GM21717 (cell line): ENCODE data around the gene DCTPP1.
A peak's percentile ranks its signal among the peaks of the same experiment; 100 is the strongest.
"Not testable (repeated sequence)": the region's sequence is repeated elsewhere in the genome, so short reads cannot be mapped to it uniquely, and the experiment has no call there.

Source experiments
- ATAC-seq: cut with Tn5 transposase; IDR thresholded peaks from one replicate; pipeline ENCODE4 v1.9.1; 2021; ENCODE audit warnings: mild to moderate bottlenecking, moderate library complexity; ENCODE audit not compliant: unreplicated experiment

The DCTPP1 gene

GRCh38 chr16:30429678-30430427 is at the start of gene DCTPP1:
Gene DCTPP1, minus strand, starts transcription at chr16:30430030. Its CDS starts 50 bp downstream, at chr16:30429980.
- ATAC-seq: peak; percentile 88

- no peak for ATAC-seq
Observed at GRCh38 chr16:30478766-30479478, 49.1 kb upstream of the DCTPP1 start.

GRCh38 chr16:30477773-30478172 is 47.9 kb upstream of the DCTPP1 start:
- not testable (repeated sequence) for ATAC-seq

- no peak for ATAC-seq
Observed at GRCh38 chr16:30476991-30477390, 47.2 kb upstream of the DCTPP1 start.

- ATAC-seq: no peak
Observed at GRCh38 chr16:30474684-30475083, 44.9 kb upstream of the DCTPP1 start.

- ATAC-seq: no peak
Observed at GRCh38 chr16:30474074-30474452, 44.2 kb upstream of the DCTPP1 start.

GRCh38 chr16:30473231-30474073 is 43.6 kb upstream of the DCTPP1 start:
- no peak for ATAC-seq

GRCh38 chr16:30472328-30472942 is 42.6 kb upstream of the DCTPP1 start, which contains the start of gene ITGAL:
Gene ITGAL, plus strand, starts transcription at chr16:30472742. Its CDS starts 96 bp downstream, at chr16:30472838.
- peak; percentile 42 for ATAC-seq

- ATAC-seq: no peak
Observed at GRCh38 chr16:30470632-30470995, 40.8 kb upstream of the DCTPP1 start.

- no peak for ATAC-seq
Observed at GRCh38 chr16:30470170-30470512, 40.3 kb upstream of the DCTPP1 start.

GRCh38 chr16:30464078-30464477 is 34.2 kb upstream of the DCTPP1 start:
- ATAC-seq: no peak

- not testable (repeated sequence) for ATAC-seq
Observed at GRCh38 chr16:30461426-30461825, 31.6 kb upstream of the DCTPP1 start.

GRCh38 chr16:30459456-30459855 is 29.6 kb upstream of the DCTPP1 start:
- no peak for ATAC-seq

- peak; percentile 73 for ATAC-seq
Observed at GRCh38 chr16:30458561-30459394, 28.9 kb upstream of the DCTPP1 start.

GRCh38 chr16:30457743-30458560 is 28.1 kb upstream of the DCTPP1 start:
- ATAC-seq: no peak

GRCh38 chr16:30457256-30457655 is 27.4 kb upstream of the DCTPP1 start:
- no peak for ATAC-seq

- ATAC-seq: no peak
Observed at GRCh38 chr16:30456302-30456701, 26.5 kb upstream of the DCTPP1 start.

- ATAC-seq: not testable (repeated sequence)
Observed at GRCh38 chr16:30452709-30453580, 23.1 kb upstream of the DCTPP1 start.
